ENCODE results near the gene CNDP2. TPM values are rescaled to one million over a fixed set of nuclear protein-coding genes. Genes with fewer than 3 reads are reported as not detected.
A peak's percentile ranks its signal among the peaks of the same experiment; 100 is the strongest.

Gene CNDP2
- total RNA-seq, 4 donors from 2014 or later, result 71.8 to 87.8 (median 81.5) TPM

- Histone ChIP-seq H3K4me3 (no peak overlapping the region), H3K27me3 (peaks cover 0 to 31% of the 10 kb centered on the region in 2 donors)
Observed at GRCh38 chr18:74459889-74460288, 36.3 kb upstream of the CNDP2 start.

DNA sequence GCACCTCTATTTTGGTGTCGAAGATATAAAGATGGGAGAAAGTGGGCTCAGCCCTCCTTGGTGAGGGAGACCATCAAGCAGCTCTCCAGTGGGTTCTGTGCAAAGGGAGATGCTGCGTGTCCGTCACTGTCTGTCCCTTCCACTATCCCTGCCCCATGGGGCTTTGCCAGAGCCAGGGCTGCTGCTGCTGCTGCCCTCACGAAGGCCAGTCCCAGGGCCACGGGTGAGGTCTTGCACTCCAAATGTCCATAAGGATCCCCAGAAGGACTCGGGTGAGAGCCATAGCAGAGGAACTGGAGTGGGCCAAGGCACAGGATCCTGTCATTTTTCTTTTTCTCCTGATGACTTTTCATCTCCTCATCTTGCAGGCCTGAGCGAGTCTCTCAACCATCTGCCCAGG lies 35.3 kb upstream of the CNDP2 start:
- WGBS, 2 donors, result 91 to 94% methylated on average over 7 of the region's 7 CpGs
- Histone ChIP-seq H3K9me3 (no peaks in the 10 kb centered on the region), H3K27me3 (peaks cover 0 to 23% of the 10 kb centered on the region in 2 donors), H3K36me3 (no peaks in the 10 kb centered on the region), H3K4me3 (no peak overlapping the region), H3K4me1 (peaks cover 0 to 23% (median 12%) of the 10 kb centered on the region in 4 donors), H3K27ac (no peak overlapping the region)
- TF ChIP-seq, protein P1, sequence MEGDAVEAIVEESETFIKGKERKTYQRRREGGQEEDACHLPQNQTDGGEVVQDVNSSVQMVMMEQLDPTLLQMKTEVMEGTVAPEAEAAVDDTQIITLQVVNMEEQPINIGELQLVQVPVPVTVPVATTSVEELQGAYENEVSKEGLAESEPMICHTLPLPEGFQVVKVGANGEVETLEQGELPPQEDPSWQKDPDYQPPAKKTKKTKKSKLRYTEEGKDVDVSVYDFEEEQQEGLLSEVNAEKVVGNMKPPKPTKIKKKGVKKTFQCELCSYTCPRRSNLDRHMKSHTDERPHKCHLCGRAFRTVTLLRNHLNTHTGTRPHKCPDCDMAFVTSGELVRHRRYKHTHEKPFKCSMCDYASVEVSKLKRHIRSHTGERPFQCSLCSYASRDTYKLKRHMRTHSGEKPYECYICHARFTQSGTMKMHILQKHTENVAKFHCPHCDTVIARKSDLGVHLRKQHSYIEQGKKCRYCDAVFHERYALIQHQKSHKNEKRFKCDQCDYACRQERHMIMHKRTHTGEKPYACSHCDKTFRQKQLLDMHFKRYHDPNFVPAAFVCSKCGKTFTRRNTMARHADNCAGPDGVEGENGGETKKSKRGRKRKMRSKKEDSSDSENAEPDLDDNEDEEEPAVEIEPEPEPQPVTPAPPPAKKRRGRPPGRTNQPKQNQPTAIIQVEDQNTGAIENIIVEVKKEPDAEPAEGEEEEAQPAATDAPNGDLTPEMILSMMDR (IDR thresholded peaks at IDR 0.05), result no peak
- TF ChIP-seq POLR2A (IDR thresholded peaks at IDR 0.05), result no peak
- TF ChIP-seq EP300 (IDR thresholded peaks at IDR 0.05), result no peak
- no peak for DNase-seq (ENCODE audit: low spot score in 2 of 2)

More at GRCh38 chr18:74459889-74460288, 36.3 kb upstream of the CNDP2 start:
- no peak overlapping the region for H3K27ac ChIP-seq
- no peaks in the 10 kb centered on the region for H3K36me3 ChIP-seq
- peak in 1 of 2 donors; percentile 24 for DNase-seq (ENCODE audit: low spot score in 2 of 2)
- TF ChIP-seq EP300 (IDR thresholded peaks at IDR 0.05), result no peak
- TF ChIP-seq POLR2A (IDR thresholded peaks at IDR 0.05), result no peak
- TF ChIP-seq, protein P1 (IDR thresholded peaks at IDR 0.05), result peak in 2 of 5 experiments; percentile 24 to 25
- peaks cover 0 to 23% (median 12%) of the 10 kb centered on the region in 4 donors for H3K4me1 ChIP-seq
- 45 to 54% methylated on average over 7 of the region's 7 CpGs for WGBS, 2 donors
- H3K9me3 ChIP-seq, result no peaks in the 10 kb centered on the region

GRCh38 chr18:74463254-74463653 lies 32.9 kb upstream of the CNDP2 start:
- Histone ChIP-seq H3K9me3 (no peaks in the 10 kb centered on the region), H3K36me3 (no peaks in the 10 kb centered on the region), H3K27ac (no peak overlapping the region), H3K4me3 (no peak overlapping the region), H3K27me3 (peaks cover 0 to 1% of the 10 kb centered on the region in 2 donors), H3K4me1 (peaks cover 0 to 1% (median 0%) of the 10 kb centered on the region in 4 donors)
- WGBS, 2 donors, result 62 to 64% methylated on average over 8 of the region's 8 CpGs
- TF ChIP-seq EP300 (IDR thresholded peaks at IDR 0.05), result no peak
- no peak for TF ChIP-seq POLR2A (IDR thresholded peaks at IDR 0.05)
- TF ChIP-seq, protein P1 (IDR thresholded peaks at IDR 0.05), result no peak
- no peak for DNase-seq (ENCODE audit: low spot score in 2 of 2)

DNA sequence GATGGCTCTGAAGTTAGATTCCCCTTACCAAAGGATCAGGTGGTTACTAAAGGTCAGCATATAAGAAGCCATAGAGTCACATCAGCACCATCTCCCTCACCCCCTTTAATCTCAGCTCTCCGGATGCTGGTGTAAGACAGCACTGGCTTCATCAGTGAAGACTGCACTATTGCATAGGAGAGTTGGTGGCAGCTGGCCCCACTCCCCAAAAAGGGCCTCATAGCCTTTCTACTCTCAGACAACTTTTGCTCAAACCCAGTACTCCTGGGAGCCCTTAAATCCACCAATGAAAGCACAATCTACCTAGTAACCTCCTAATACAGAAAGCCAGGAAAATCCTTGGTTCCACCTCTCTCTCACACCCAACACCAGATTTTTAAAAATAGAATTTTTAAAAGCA lies 32.2 kb upstream of the CNDP2 start:
- H3K4me1 ChIP-seq, result peaks cover 0 to 7% (median 0%) of the 10 kb centered on the region in 4 donors
- TF ChIP-seq POLR2A (IDR thresholded peaks at IDR 0.05) (no peak), EP300 (IDR thresholded peaks at IDR 0.05) (no peak)
- TF ChIP-seq, protein P1 (IDR thresholded peaks at IDR 0.05), result no peak
- no peaks in the 10 kb centered on the region for H3K27me3 ChIP-seq
- H3K27ac ChIP-seq, result no peak overlapping the region
- no peaks in the 10 kb centered on the region for H3K36me3 ChIP-seq
- DNase-seq (ENCODE audit: low spot score in 2 of 2), result no peak
- no peak overlapping the region for H3K4me3 ChIP-seq
- H3K9me3 ChIP-seq, result no peaks in the 10 kb centered on the region
- 94 to 100% methylated on average over 1 of the region's 1 CpG for WGBS, 2 donors

DNA sequence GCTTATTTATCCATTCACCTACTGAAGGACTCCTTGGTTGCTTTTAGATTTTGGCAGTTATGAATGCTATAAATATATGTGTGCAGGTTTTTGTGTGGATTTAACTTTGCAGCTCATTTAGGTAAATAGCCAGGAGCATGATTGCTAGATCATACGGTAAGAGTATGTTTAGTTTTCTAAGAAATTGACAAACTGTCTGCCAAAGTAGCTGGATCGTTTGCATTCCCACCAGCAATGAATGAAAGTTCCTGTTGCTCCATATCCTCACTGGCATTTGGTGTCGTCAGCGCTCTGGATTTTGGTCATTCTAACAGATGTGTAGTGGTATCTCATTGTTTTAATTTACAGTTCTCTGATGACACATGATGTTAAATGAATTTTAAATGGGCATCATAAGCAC lies 30.4 kb upstream of the CNDP2 start:
- TF ChIP-seq EP300 (IDR thresholded peaks at IDR 0.05) (no peak), POLR2A (IDR thresholded peaks at IDR 0.05) (no peak)
- TF ChIP-seq, protein P1 (IDR thresholded peaks at IDR 0.05), result no peak
- Histone ChIP-seq H3K4me3 (no peak overlapping the region), H3K36me3 (no peaks in the 10 kb centered on the region), H3K27me3 (no peaks in the 10 kb centered on the region), H3K27ac (no peak overlapping the region), H3K9me3 (no peaks in the 10 kb centered on the region), H3K4me1 (peaks cover 0 to 7% (median 0%) of the 10 kb centered on the region in 4 donors)
- DNase-seq (ENCODE audit: low spot score in 2 of 2), result no peak
- WGBS, 2 donors, result 89 to 90% methylated on average over 4 of the region's 4 CpGs
